NCI-H1092 (cell line): ENCODE measurements around the gene FARSB.
"Not testable (repeated sequence)": the region's sequence is repeated elsewhere in the genome, so short reads cannot be mapped to it uniquely, and the experiment has no call there.

Experiments
- DNase-seq: peaks from one replicate; lab custom pipeline; 2025; lab: John Stamatoyannopoulos, UW

The FARSB gene

DNA sequence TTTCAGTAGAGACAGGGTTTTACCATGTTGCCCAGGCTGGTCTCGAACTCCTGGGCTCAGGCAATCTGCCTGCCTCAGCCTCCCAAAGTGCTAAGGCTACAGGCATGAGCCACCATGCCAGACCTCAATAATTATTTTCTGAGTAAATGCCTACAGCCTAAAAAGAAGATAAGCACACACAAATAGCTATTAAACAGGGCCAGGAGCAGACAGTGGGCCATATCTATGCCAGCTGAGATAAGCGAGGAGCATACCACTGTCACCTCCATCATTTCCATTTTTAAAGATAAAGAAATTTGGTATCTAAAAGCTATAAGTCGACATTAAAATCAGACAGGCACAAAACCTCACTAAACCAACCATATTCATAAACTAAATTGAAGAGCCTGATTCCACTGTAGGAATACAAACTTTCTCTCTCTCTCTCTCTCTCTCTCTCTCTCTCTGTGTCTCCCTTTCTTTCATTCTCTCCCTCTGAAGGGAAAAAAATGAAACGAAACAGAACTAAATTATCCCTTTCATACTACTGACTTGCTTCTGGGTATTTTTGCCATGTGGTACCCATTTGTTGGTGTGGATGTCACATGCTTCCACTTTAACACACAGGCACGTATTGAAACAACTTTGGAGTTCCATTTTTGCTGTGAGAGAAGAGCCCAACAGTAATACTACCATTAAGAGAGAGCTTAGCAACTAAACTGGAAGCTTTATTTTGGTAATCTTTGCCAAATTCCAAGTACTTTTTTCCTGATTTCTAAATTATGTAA is 51.0 kb downstream of the FARSB start:
- DNase-seq = no peak

DNA sequence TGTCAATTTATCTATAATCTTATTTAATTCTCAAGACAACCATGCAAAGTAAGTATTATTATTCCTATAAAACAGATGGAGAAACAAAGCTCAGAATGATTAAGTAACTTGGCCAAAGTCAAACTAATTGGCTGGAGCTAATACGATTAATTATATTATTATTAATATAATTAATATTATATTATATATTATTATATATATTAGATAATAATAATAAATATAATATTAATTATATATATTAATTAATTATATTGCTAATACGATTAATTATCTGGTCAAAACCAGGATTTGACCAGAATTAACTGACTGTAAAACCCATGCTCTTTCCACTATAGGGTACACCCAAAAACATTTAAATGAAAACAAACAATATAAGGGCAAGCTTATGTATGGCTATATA is 52.4 kb downstream of the FARSB start:
- no peak for DNase-seq

DNA sequence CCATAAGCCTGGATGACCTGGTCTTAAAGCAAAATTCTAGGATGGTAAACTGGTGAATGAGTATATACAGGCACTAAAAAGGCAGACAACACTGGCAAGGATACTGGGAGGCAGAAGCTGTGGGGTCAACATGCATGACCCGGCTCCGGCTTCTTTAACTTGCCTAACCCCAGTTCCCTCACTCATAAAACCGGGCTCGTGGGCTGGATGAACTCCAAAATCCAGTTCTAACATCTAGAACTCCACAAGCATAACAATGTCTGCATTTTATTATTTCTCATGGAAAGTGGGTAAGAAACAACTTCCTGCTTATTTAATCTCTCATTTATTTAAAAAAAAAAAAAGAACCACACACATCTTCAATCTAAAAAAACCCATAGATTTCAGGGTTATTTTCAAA is 57.3 kb downstream of the FARSB start:
- no peak for DNase-seq

DNA sequence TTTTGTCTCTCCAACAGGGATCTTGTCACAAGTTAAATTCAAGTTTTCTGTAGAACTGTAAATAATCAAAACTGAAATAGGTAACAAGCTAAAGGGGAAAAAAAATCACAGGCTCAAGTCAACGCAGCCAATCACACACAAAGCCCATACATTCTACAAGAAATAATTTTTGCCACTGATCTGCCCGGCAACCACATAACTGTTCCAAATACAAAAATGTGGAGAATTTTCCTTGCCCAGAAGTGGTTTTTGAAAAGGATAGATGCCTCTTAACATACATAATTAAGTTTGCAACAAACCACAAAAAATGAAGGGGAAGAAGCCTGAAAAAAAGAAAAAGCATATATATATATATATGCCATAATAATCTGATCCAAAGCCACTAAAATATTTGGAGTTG is 60.3 kb downstream of the FARSB start:
- no peak for DNase-seq

DNA sequence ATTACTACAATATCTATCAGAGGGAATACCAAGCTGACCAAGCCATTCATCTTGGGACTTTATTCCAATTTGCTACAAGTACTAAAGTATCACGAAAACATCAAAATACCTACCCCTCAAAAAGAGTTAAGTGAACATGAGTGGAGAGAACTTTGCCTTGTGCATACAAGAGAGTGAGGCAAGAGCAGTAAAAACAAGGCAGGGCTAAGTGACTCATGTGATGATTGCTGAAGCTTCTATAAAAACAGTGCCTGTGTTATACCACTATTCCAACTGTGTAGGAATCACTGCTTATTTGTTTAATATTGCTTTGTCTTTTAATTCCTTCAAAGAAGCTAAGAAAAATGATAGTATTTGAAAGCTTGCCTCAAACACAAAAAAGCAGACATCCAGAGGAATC is 61.2 kb downstream of the FARSB start:
- no peak for DNase-seq

DNA sequence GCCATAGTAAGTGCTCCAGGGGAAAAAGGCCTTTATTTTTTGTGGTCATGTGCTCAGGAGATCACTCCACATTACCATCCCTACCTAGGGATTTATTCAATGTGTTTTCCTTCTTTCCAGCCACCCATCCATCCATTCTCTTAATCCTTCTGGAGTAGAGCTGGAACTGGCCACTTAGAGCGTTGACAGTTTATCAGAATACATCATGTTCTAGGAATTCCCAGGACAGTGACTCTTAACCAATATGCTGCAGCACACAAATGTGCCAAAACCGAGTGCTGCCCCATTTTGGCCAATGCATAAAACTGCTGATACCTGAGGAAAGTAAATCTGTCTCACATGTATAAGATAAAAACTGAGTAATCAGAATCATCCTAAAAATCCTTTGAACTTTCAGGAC is 63.7 kb downstream of the FARSB start:
- no peak for DNase-seq

DNA sequence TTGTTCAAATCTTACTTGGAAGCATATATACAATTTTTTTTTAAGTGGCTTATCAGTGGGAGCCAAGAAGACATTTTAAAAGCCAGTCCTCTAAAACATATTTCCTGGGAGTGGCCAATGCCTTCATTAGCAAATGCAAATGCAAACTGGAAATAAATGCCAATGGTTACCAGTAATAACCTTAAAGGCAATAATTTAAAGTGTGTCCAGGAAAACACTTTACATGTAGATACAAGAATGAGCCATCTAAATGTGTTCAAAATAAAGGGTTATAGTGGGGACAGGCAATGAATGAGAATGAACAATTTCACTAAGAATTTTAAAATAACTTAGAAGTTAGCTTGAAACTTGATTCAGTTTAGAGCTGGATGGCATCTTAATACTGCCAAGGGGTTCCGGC is 64.2 kb downstream of the FARSB start:
- DNase-seq = no peak

DNA sequence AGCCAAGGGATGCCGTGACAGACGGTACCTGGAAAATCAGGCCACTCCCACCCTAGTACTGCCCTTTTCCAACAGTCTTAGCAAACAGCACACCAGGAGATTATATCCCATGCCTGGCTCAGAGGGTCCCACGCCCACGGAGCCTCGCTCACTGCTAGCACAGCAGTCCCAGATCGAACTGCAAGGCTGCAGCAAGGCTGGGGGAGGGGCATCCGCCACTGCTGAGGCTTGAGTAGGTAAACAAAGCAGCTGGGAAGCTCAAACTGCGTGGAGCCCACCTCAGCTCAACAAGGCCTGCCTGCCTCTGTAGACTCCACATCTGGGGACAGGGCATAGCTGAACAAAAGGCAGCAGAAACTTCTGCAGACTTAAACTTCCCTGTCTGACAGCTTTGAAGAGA is 71.3 kb downstream of the FARSB start:
- not testable (repeated sequence) for DNase-seq

DNA sequence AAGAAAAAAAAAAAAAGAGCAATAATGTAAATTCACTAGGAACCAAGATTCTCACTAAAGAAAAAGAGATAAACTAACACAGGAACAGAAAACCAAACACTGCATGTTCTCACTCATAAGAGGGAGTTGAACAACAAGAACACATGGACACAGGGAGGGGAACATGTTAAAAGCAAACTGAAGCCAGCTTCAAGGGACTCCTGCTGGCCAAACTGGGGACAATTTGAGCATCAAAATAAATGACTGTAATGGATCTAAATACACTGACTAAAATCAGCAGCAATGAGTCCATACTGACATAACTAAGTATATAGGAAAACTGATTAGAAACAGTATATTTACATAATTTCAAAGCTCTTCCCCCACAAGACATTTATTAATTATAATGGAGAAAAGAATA is 73.0 kb downstream of the FARSB start:
- no peak for DNase-seq

DNA sequence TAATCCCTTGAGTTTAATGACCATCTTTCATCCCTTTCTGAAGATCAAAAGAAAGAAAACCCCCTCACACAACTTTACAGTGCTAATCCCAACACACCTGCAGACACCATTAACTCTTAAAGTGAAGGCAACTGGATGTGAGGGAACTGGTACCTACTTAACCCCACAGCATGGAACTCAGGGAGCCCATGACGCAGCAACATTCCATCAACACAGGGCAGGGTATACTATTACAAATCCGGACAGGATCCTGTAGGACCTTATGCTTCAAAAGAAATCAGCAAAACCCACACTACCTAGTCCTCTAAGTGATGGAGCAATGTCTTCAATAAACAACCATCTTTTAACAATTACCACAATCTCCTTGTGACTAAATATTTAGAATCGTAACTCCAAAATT is 78.6 kb downstream of the FARSB start:
- DNase-seq = no peak

DNA sequence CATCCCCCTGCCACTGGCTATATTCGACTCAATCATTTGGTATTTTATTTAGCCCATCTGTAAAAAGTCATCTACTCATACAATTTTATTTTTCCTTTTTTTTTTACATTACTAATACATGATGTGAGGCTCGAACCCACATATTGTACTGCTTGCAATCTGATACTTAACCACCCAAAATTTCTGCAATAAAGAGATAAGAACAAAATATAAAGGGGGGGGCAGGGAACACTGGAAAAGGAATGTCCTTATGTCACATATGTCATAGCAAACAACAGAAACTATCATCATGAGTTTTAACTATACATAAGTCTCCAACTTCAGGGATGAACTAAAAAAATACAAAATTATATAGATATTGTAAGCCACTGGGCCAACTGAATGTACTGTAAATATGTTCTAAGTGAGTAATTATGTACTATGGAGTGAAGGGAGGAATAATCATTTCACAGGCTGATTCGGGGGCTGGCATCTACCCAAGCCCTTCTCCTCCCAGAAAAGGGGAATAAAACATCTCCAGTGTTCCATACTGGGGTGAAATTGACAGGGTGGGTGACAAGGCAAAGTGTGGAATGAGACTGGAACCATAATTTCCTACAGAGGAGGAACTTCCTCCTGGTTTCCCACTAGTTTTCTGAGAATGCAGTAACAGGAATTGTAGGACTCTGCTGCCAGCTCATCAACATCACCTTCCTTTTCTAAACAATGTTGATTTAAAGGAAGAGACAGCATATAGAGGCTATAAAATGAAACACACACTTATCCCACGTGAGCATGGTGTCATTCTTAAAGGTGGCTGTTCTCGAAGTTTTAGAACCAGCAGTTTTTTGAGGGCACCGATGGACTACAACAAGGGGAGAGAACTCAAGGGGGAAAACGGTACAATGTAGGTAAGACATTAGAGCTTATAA is 79.5 kb downstream of the FARSB start:
- DNase-seq = no peak

DNA sequence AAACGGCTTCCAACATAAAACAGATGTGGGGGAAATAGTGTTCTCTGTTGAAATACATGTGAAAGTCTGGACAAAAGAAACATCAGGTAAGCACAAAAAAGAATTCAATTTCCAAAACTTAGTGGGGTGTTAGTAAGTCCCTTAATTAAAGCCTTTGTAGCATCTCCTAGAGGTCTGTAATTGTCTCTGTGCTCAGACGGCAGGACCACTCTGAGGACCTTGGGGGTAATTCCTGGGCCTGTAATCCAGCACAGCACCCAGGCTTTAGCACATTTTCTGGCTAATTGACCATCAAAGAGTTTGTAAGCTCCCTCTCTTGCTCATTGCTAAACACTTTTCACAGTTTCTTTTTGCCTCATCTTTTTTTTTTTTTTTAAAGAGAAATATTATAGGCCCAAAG is 80.3 kb downstream of the FARSB start:
- no peak for DNase-seq

DNA sequence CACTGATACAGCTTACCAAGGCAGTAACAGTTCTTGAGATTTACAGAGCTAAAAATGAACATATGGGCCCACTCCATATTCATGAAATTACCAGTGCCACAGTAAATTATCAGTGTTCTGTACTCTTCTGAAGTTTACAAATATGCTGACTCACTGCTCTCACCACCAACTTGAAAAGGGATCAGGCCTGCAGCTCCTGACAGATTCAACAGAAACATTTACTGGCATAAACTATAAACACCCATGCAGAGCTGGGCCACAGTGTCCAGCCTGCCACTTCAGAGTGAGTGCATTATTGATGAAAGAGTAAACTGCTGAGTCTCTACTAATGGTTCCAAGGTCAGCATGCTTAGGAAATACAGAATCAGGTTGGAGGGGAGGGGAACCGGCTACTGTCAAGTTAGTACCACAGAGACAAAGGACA is 83.1 kb downstream of the FARSB start:
- DNase-seq = no peak

DNA sequence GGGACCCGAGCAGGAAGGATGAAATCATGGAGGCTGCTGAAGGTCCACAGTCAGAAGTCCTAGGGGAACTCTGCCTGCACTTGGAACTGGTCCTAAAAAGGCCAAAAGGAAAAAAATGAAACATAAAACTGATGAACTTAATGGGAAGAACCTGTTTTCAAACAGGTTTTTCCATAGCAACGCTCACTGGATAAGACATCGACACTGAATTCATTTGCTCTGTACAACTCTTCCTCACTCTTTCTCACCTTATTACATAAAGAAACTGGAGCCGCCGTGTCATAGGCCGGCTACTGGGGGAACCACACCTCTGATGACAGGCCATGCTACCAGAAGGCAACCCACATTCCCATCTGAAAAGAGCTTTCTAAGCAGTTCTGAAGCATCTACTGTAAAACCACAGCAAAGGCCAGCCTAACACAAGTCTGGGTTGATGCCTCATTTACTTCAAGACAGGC is 83.6 kb downstream of the FARSB start:
- no peak for DNase-seq

DNA sequence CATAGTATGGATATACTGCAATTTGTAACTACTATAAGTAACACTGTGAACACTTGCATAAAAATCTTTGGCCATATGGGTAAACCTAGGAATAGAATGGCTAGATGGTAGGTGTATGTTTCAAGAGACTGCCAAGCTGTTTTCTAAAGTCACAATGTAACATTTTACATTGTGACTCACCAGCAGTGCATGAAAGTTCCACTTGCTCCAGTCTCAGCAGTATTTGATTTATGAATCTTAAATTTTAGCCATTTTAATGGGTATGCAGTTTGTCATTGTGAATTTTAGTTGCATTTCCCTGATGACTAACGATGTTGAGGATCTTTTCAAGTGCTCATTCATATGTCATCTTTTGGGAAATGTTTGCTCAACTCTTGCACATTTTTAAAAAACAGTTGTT is 86.1 kb downstream of the FARSB start:
- no peak for DNase-seq

DNA sequence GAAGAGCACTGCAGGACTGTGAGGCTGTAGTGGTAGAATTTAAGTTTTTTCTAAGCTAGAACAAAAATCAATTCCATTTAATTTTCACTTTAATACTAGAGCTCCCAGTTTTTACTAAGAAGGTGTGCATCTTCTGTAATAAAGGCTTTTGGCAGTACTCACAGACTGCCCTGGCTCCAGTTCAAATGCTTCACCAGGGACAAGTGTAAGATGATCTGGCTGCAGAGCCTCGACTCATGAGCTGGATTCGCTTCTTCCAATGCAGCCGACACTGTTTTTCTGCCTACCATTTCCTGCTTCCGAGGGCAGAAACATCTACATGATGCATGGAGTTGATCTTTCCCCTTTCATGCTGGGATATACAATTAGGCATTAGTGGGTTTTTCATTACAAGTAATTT is 87.0 kb downstream of the FARSB start:
- peak; percentile 73 for DNase-seq

DNA sequence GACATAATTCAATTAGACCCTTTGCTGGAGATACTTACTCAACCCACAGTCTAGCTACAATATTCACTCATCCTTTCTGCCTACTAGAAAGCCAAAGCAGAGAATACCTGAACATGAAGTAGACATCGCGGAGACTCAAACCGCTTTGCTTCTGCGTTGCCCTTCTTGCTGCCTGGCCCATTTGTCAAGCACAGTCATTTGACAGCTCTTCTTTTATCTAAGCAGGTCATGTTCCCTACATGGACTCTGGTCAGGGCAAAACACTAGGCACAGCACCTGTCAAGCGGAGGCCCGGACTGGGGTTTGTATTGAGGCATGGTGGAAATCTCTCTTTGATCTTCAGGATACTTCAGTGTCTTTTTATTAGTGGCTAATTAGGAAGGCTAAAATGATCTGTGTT is 89.7 kb downstream of the FARSB start:
- DNase-seq = no peak

DNA sequence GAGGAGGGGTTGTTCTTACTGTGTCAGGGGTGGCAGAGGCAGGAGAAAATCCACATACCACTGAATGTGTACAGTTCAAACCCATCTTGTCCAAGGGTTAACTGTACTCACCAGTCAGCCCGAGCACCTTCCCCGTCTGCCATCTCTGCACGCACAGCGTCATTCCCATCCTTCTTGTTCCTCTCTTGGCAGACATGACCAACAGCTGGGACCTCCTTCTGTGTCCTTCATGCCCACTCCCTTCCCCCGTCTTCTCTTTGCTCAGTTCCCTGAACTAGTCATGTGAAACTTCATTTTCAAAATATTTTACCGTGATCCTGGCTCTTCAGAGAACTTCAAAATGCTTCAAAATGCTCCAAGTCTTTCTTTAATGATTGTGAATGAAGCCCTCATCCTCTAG is 92.0 kb downstream of the FARSB start:
- no peak for DNase-seq

DNA sequence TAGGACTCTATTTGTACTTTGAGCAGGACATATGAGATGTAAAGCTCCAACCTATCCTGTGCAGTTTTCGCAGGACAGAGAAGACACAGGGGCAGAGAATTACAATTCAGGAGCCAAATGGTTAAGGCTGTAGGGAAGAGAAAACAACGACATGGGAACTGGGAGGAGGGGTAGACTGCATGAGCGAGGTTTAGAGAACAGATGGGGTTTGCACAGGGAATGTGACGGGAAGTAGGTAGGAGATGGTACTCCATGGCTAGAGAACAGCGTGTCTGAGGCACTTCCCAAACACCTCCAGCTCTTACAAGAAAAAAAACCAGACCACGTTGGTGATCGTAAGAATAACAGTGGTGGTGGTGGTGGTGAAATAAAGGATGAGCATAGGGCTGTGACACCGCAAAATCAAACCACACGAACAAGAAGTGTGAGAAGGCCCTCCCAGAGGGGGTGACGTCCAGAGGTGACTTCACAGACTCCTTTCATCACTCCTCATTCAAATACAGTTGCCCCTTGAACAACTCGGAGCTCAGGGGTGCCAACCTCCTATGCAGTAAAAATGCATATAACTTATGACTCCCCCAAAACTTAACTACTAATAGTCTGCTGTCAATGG is 92.7 kb downstream of the FARSB start:
- DNase-seq = no peak

DNA sequence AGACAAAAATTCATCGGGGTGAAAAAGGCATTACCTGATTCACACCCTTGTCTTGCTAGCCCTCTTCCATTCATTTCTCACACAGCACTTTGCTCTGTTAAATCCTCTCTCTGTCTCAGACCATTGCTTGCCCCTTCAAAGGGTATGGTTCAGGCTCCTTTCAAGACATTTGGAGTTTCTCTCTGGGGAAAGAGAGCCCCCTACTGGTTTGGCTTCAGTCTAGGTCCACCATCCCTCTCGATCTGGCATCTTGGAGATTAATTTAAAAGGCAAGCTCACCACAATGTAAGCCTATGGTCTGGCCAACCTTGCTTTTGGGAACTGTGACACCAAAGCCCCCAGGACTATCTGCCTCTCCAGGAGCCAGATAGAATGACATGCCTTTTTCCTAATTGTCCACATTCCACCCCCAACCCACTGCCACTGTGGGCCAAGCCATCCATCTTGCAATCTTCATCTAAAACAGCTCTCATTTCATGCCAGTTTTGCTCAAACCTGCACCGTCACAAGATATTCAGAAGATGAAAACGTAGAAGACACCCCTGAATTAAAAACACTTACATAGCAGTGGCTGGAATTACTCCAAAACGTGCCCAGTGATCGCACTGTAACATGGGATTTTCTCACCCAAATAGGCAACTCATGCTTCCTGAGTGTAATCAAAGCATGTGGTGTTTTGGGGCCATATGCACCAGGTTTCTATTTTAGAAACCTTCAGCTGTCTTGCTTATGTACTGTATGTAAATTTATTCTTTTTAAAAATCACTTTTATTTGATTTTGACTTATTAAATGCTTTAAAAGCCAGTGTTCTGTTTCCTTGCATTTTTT is 93.9 kb downstream of the FARSB start:
- peak; percentile 53 for DNase-seq

DNA sequence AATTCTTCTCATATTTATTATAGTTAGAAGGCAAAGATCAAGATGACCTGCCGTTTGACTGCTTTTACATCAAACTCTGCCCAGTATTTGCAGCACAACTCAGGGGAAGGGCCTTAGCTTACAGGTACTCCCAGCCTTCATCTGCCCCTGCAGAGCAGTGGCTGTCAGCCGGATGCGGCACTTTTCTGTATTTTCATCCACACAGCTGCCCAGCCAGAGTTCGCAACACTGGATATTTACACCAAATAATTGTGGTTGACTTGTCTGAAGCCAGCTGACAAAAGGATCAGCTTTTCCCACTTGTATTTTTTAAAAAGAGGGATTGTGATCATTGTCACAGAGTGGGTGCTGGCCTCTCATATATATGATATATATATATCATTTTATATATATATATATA is 94.7 kb downstream of the FARSB start:
- no peak for DNase-seq

DNA sequence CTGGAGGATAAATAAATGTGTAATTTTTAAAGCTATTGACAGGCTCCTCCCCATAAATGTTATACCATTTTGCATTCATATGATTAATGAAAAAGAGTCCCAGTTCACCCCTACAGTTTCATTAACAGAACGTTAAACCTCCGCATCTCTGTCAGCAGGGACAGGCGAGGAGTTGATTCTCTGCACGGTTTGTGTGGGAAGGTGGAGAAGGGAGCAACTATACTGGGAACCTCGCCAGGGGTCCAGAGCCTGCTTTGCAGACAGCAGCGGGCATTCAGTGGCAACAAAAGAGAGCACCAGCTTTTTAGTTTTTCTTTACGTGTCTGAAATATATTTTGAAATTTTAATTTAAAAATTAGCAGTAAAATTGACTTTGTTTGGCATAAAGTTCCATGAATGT is 101.4 kb downstream of the FARSB start:
- peak; percentile 26 for DNase-seq
